Measurements from ENCODE around the gene EIF2B5.

DNA sequence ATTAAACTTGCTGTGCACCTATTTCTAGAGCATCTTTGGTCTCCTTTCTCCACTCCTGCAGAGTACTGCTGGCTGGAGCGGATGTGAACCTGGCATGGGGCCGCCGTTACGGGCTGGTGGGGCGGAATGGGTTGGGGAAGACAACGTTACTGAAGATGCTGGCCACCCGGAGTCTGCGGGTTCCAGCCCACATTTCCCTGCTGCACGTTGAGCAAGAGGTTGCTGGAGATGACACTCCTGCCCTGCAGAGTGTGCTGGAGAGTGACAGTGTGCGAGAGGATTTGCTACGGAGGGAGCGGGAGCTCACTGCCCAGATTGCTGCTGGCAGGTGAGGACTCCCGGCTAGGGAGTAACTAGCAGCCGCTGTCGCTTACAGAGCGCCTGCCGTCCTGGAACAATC is 52.9 kb downstream of the EIF2B5 start:
- TF ChIP-seq, protein P1, sequence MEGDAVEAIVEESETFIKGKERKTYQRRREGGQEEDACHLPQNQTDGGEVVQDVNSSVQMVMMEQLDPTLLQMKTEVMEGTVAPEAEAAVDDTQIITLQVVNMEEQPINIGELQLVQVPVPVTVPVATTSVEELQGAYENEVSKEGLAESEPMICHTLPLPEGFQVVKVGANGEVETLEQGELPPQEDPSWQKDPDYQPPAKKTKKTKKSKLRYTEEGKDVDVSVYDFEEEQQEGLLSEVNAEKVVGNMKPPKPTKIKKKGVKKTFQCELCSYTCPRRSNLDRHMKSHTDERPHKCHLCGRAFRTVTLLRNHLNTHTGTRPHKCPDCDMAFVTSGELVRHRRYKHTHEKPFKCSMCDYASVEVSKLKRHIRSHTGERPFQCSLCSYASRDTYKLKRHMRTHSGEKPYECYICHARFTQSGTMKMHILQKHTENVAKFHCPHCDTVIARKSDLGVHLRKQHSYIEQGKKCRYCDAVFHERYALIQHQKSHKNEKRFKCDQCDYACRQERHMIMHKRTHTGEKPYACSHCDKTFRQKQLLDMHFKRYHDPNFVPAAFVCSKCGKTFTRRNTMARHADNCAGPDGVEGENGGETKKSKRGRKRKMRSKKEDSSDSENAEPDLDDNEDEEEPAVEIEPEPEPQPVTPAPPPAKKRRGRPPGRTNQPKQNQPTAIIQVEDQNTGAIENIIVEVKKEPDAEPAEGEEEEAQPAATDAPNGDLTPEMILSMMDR (IDR thresholded peaks at IDR 0.05) = no peak
- no peak for TF ChIP-seq ZFX (IDR thresholded peaks at IDR 0.05; ENCODE audit: borderline replicate concordance)
